ENCODE measurements around the gene DDX39A.

Gene DDX39A

GRCh38 chr19:14363183-14364097 is 55.7 kb downstream of the DDX39A start:
- peak; percentile 82 for DNase-seq (ENCODE audit: low read depth)

- DNase-seq (ENCODE audit: low read depth) = no peak
These were observed 57.3 kb downstream of the DDX39A start for GRCh38 chr19:14361824-14362223.

Measured in amniotic epithelial cell (primary cell).